NCI-H1105 (cell line): ENCODE results near the gene HLA-A.

ENCODE experiments used
- DNase-seq: peaks from one replicate; lab custom pipeline; 2025; lab: John Stamatoyannopoulos, UW

The HLA-A gene

DNA sequence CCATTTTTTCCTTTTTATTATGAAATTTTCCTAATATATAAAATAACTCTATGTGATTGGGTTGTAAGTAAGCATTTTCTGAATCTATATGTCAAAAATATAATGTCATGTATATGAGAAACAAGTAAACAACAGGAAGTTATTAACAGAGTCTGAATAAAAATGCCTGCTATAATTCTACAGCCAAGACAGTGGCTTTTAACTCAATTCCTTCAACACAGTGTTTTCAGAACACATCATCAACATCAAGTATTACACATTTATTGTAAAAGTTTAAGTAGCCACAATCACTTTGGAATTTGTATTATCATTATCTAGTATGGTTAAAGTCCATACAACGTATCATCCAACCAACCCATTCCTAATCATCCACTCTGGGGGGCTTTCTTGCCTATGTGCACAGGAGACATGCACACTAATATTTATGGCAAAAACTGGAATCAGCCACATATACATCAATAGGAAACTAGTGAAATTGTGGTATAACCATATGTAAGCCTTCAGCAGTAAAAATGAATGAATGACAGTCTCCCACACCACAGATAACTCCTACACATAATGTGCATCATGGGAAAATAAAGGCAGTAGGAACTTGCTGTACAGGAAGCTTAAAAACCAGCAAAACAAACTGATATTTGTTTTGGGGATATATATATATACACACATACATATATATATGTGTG, 6.9 kb upstream of the HLA-A start:
- DNase-seq = no peak

DNA sequence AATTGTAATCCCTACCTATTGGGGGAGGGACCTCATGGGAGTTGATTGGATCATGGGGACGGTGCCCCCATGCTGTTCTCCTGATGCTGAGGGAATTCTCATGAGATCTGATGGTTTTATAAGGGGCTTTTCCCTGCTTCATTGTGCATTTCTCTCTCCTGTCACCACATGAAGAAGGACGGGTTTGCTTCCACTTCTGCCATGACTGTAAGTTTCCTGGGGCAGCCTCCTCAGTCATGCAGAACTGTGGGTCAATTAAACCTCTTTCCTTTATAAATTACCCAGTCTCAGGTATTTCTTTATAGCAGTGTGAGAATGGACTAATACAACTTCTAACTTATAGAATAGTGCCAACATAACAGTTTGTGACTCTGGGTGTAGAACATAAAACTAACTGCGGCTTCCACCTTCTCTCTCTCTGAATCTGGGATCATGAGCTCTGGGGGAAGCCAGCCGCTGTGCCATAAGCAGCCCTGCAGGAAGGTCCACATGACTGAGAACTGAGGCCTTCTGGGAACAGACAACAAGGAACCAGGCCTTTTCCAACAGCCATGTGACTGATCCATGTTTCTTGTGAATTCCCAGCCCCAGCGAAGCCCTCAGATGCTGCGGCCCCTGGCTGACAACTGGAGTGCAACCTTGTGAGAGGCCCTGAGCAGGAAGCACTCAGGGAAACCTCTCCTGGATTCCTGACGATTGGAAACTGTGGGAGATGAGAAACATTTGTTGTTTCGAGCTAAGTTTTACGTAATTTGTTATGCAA, 3.4 kb upstream of the HLA-A start:
- no peak for DNase-seq

DNA sequence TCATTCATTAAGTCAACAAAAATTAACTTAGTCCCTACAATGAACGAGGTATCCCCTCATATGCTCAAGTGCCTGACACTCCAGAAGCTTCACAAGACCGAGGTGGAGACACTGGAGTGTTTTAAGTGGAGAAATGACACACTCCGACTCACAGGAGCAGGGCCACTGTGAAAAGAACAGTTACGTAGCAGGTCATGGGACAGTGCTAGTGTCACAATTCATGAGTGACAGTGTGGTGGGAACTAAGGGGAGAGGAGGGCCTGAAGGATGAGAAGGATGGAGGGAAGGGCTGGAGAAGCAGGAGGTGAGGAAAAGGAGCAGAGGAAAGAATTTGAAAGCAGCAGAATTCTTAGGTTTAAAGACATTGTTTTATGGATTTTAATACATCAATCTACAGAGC, 1.3 kb upstream of the HLA-A start:
- no peak for DNase-seq

GRCh38 chr6:29941471-29941870, 861 bp upstream of the HLA-A start:
- no peak for DNase-seq

- DNase-seq = no peak
Observed at GRCh38 chr6:29941916-29942274, 437 bp upstream of the HLA-A start.

- DNase-seq = no peak
Observed at GRCh38 chr6:29943053-29943966, 978 bp downstream of the HLA-A start.

DNA sequence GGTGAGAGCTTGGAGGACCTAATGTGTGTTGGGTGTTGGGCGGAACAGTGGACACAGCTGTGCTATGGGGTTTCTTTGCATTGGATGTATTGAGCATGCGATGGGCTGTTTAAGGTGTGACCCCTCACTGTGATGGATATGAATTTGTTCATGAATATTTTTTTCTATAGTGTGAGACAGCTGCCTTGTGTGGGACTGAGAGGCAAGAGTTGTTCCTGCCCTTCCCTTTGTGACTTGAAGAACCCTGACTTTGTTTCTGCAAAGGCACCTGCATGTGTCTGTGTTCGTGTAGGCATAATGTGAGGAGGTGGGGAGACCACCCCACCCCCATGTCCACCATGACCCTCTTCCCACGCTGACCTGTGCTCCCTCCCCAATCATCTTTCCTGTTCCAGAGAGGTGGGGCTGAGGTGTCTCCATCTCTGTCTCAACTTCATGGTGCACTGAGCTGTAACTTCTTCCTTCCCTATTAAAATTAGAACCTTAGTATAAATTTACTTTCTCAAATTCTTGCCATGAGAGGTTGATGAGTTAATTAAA, 3.0 kb downstream of the HLA-A start:
- DNase-seq = no peak

DNA sequence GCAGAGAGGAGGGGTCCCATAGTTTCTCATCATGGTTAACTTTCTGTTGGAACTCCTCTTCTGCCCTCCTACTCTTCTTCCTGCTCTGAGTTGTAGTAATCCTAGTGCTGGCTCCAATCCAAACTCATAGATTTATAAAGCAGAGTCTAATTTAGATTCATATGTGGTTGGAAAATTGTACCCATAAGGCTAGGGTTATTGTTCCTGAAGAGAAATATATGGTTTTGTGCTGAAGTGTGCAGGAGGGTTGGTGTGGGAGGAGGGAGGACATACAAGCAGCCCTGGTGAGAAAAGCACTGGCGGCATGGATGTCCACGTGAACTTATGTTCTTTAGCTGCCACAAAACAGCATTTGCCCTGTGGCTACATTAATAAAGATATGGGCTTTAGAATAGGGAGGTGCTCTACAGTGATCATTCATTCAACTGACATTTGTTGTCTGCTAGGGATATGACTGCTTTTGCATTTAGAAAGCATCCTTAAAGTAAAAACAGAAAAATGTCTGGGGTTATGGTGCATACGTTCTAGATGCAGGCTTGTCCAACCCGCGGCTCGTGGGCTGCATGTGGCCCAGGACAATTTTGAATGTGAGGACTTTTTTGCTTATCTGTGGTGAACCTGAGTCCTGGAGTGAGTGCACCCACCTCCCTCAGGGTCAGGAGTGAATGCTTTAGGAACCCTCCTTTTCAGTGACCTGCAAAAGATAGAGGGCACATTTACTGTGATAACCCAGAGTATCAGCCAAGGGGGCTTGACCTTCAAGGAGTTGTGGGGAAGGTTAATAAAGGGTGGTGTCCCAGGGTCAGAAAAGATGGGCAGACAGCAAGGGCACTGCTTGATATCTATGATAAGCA, 4.1 kb downstream of the HLA-A start:
- DNase-seq = no peak

DNA sequence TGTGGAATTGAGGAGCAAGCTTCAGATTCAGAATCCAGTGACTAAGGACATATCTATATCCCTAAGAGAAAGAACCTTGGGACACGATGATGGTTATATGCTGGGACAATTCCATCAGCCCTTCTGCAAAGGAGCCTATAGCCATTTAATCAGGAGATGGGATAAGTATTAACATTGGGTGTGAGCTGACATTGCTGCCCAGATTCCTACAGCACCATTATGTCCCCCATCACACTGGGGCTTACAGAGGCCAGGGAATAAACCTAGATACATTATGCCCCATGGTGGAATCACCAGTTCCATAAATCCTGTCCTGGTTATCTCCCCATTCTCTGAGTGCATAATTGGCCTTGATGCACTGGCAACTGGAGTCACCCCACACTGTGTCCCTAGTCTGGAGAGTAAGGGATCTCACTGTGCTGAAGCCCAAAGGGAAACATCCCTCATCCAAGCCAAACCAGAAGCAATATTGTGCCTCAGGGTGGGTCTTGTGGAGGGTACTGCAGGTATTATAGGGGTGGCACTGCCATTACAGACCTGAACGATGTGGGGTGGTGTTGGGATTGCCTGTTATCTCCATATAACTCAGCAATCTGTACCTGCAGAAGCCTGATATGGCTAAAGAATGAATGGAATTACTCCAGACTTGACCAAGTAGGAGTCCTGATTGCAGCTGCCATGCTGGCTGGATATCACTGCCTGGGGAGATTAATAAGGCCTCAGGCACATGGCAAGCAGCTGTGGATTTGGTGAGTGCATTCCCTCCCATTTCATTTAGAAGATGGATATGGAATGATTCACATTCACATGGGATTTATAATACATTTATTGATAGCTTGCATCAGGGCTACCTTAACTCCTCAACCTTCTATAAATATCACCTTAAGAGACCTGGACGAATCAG, 5.0 kb downstream of the HLA-A start:
- no peak for DNase-seq

GRCh38 chr6:29948277-29948676, 5.9 kb downstream of the HLA-A start:
- no peak for DNase-seq

GRCh38 chr6:29949934-29950333, 7.6 kb downstream of the HLA-A start:
- DNase-seq = no peak

- DNase-seq = no peak
Observed at GRCh38 chr6:29951882-29952281, 9.6 kb downstream of the HLA-A start.

DNA sequence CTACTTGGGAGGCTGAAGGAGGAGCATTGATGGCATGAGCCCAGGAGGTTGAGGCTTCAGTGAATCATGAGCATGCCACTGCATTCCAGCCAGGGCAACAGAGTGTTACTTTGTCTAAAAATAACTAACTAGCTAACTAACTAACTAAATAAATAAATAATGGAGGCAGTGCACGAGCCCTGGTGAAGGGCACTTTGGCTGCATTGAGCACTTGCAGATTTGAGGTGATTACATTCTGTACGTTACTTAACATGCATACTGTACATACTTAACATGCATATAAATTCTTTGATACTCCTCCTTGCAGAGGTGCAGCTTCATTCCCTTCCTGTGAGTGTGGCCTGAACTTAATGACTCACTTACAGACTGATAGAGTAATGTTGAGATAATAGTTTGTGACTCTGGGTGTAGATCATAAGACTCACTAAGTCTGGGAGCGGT, 10.7 kb downstream of the HLA-A start:
- DNase-seq = no peak

- no peak for DNase-seq
Observed at GRCh38 chr6:29953686-29954085, 11.4 kb downstream of the HLA-A start.

DNA sequence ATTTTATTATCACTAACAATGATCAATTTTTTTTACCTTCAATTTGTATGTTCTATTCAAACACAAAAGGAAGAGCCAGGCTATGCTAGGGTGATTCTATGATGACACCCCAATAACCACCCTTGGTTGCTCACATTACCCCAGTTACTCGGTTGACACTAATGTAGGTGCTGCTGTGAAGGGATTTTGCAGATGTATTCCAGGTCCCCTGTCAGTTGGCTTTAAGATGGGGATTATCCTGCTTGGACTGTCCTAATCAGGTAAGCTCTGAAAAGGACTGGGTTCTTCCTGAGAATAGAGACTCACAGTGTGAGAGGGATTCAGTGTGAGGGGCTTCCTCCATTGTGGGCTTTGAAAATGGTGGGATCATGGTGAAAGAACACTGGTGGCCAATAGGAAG, 11.9 kb downstream of the HLA-A start:
- no peak for DNase-seq

DNA sequence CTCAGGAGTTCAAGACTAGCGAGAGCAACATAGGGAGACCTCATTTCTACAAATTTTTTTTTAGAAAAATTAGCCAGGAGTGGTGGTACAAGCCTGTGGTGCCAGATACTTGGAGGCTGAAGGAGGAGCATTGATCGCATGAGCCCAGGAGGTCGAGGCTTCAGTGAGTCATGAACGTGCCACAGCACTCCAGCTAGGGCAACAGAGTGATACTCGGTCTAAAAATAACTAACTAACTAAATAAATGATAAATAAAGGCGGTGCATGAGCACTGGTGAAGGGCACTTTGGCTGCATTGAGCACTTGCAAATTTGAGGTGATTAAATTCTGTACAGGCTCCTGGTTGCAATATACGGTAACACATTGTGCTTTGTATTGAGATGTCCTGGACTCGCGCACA, 13.5 kb downstream of the HLA-A start:
- no peak for DNase-seq

DNA sequence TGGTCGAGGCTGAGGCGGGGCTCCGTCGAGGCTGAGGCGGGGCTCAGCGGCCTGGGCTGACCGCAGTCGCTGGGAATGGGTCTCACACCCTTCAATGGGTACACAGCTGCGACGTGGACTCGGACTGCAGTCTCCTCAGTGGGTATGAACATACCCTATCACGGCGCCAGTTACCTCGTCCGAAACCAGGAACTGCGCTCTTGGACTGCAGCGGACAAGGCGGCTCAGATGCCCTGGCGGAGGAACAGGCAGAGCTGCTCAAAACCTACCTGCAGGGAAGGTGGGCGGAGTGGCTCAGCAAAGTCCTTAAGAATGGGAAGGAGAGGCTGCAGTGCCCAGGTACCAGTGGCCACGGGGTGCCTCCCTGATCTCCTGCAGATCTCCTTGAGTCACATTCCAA, 14.2 kb downstream of the HLA-A start:
- DNase-seq = no peak

DNA sequence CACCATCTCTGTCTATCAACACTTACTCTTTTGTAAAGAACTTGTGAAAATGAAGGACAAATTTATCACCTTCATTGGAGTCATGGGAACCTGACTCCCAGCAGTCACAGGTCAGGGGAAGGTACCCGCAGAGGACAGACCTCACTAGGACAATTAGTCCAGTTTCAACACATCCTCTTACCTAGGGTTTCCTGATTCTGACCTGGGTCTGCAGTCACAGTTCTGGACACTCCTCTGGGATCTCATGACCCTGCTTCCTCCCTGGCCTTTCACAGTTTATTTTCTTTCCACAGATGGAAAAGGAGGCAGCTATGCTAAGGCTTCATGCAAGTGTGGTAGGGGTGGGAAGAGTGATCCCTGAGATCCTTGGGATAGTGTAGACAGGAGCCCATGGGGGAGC, 15.7 kb downstream of the HLA-A start:
- no peak for DNase-seq

- DNase-seq = no peak
Observed at GRCh38 chr6:29958921-29959320, 16.6 kb downstream of the HLA-A start.

GRCh38 chr6:29959467-29959866, 17.1 kb downstream of the HLA-A start:
- DNase-seq = no peak
